Neural cell (in vitro differentiated cells): ENCODE measurements around the gene TEDC2. TPM values are rescaled to one million over a fixed set of nuclear protein-coding genes. Genes with fewer than 3 reads are reported as not detected.

Experiments
- H2AFZ ChIP-seq: fragments of 200-600, 300-800 bp; sonication (generic), shearing (Covaris generic); 2 replicates; pipeline ENCODE4 v1.6.0; 2014; ENCODE audit warnings: low read depth, mild to moderate bottlenecking, antibody characterized with exemption, low read length, moderate library complexity
- H3F3A ChIP-seq: fragments of 200-600 bp; shearing (Covaris generic); 2 replicates; pipeline ENCODE4 v1.6.1; 2016; ENCODE audit warnings: mild to moderate bottlenecking, moderate library complexity, mixed read lengths, antibody characterized with exemption, low read length; ENCODE audit not compliant: insufficient read depth, poor library complexity, severe bottlenecking
- H3K27ac ChIP-seq: fragments of 200-600, 300-800 bp; sonication (generic), shearing (Covaris generic); 2 replicates; pipeline ENCODE4 v1.5.1; 2014; ENCODE audit warnings: mild to moderate bottlenecking, low read length, moderate library complexity
- H3K27me3 ChIP-seq: fragments of 300-800, 200-600 bp; sonication (generic), shearing (Covaris generic); 2 replicates; pipeline ENCODE4 v1.6.0; 2014; ENCODE audit warnings: mild to moderate bottlenecking, low read depth, low read length, moderate library complexity; ENCODE audit not compliant: insufficient read depth
- H3K36me3 ChIP-seq: fragments of 300-800, 200-600 bp; sonication (generic), shearing (Covaris generic); 2 replicates; pipeline ENCODE4 v1.5.1; 2014; ENCODE audit warnings: mild to moderate bottlenecking, antibody characterized with exemption, low read length, moderate library complexity; ENCODE audit not compliant: insufficient read depth
- H3K4me2 ChIP-seq: fragments of 300-800, 200-600 bp; sonication (generic), shearing (Covaris generic); 2 replicates; pipeline ENCODE4 v1.6.0; 2014; ENCODE audit warnings: mild to moderate bottlenecking, low read length
- H3K4me3 ChIP-seq: fragments of 300-800, 200-600 bp; sonication (generic), shearing (Covaris generic); 2 replicates; pipeline ENCODE4 v1.5.1; 2014; ENCODE audit warnings: mild to moderate bottlenecking, low read length, moderate library complexity
- H3K79me2 ChIP-seq: fragments of 200-600 bp; shearing (Covaris generic); replicated peaks from 2 replicates; pipeline ENCODE4 v1.6.0; 2014; ENCODE audit warnings: mild to moderate bottlenecking, low read length, moderate library complexity; ENCODE audit not compliant: insufficient read depth
- H3K9ac ChIP-seq: fragments of 300-800, 200-600 bp; sonication (generic), shearing (Covaris generic); 2 replicates; pipeline ENCODE4 v1.6.1; 2016; ENCODE audit warnings: mild to moderate bottlenecking, low read length, mixed read lengths
- H3K9me2 ChIP-seq: fragments of 200-600 bp; shearing (Covaris generic); 2 replicates; pipeline ENCODE4 v1.6.1; 2016; ENCODE audit warnings: mild to moderate bottlenecking, low read length, mixed read lengths; ENCODE audit not compliant: insufficient read depth
- H3K9me3 ChIP-seq: fragments of 200-600, 300-800 bp; sonication (generic), shearing (Covaris generic); 2 replicates; pipeline ENCODE4 v1.6.1; 2016; ENCODE audit warnings: mild to moderate bottlenecking, mixed run types, low read length, moderate library complexity, mixed read lengths
- H4K20me1 ChIP-seq: fragments of 200-600 bp; shearing (Covaris generic); 2 replicates; pipeline ENCODE4 v1.6.1; 2016; ENCODE audit warnings: mild to moderate bottlenecking, mixed run types; ENCODE audit not compliant: insufficient read depth
- CTCF ChIP-seq: fragments of 450-650 bp; IDR thresholded peaks from 2 replicates; pipeline ENCODE4 v1.5.1; 2014; ENCODE audit warnings: antibody characterized with exemption, mild to moderate bottlenecking, moderate library complexity; ENCODE audit not compliant: poor library complexity, severe bottlenecking
- EP300 ChIP-seq: fragments of 450-650 bp; conservative IDR thresholded peaks from 2 replicates; pipeline ENCODE4 v1.6.1; 2014; ENCODE audit warnings: antibody characterized with exemption, mild to moderate bottlenecking, moderate library complexity; ENCODE audit not compliant: poor library complexity, severe bottlenecking
- EZH2 ChIP-seq: fragments of 200-600, 300-800 bp; shearing (Covaris generic), sonication (generic); IDR thresholded peaks from 2 replicates; pipeline ENCODE4 v1.6.1; 2014; ENCODE audit warnings: antibody characterized with exemption, low read length, borderline replicate concordance, mild to moderate bottlenecking; ENCODE audit not compliant: insufficient read depth, poor library complexity, severe bottlenecking
- MXI1 ChIP-seq: fragments of 450-650 bp; conservative IDR thresholded peaks from 2 replicates; pipeline ENCODE4 v1.6.1; 2014; ENCODE audit warnings: antibody characterized with exemption, mild to moderate bottlenecking; ENCODE audit not compliant: poor library complexity, severe bottlenecking
- POLR2AphosphoS5 ChIP-seq: IDR thresholded peaks from 2 replicates; pipeline ENCODE4 v1.6.1; 2012
- RAD21 ChIP-seq: fragments of 450-650 bp; conservative IDR thresholded peaks from 2 replicates; pipeline ENCODE4 v1.6.1; 2014; ENCODE audit warnings: antibody characterized with exemption, mild to moderate bottlenecking, moderate library complexity
- REST ChIP-seq: IDR thresholded peaks from 2 replicates; pipeline ENCODE4 v1.6.1; 2012; ENCODE audit warnings: borderline replicate concordance
- SMC3 ChIP-seq: fragments of 450-650 bp; conservative IDR thresholded peaks from 2 replicates; pipeline ENCODE4 v1.6.1; 2014; ENCODE audit warnings: antibody characterized with exemption, mild to moderate bottlenecking, moderate library complexity; ENCODE audit not compliant: poor library complexity
- TAF1 ChIP-seq: IDR thresholded peaks from 2 replicates; pipeline ENCODE4 v1.6.1; 2012; ENCODE audit warnings: low read depth
- polyA plus RNA-seq: library from polyadenylated mRNA; depleted of rRNA; stranded (reverse); fragments of >200 nt; gene quantifications from 2 replicates; pipeline ENCODE4 v1.2.3, GENCODE V29; 2014

The TEDC2 gene
- polyA plus RNA-seq, 1 donor from 2014 or later: 31.5 TPM

DNA sequence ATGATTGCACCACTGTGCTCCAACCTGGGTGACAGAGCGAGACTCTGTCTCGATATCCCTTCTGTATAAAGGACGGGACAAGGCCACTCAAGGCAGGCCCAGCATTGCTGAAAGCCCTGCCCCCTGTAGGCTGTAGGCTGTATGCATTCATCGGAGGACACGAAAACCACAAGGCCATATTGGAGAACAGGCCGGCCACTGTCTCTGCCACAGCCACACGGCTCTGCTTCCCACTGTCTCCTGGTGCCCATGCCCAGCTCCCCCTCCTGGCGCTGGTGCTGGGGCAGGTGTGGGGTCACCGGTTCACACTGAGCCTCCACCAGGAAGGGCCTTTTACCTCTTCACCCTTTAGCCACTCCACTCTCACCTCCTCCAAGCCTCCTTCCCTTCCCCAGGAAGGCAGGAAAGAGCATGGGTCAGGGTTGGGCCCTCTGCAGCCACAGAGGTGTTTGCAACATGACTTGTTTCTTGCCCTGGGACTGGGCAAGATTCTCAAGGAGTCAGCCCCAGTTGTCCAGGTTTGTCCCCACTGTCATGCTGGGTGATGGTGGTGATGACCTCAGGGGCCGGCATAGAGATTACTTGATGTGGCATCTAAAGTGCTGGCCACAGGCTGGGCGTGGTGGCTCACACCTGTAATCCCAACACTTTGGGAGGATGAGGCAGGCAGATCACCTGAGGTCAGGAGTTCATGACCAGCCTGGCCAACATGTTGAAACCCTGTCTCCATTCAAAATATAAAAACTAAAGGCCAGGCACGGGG is 5.9 kb downstream of the TEDC2 start (continued):
- TF ChIP-seq SMC3: no peak
- no peak for TF ChIP-seq EP300

DNA sequence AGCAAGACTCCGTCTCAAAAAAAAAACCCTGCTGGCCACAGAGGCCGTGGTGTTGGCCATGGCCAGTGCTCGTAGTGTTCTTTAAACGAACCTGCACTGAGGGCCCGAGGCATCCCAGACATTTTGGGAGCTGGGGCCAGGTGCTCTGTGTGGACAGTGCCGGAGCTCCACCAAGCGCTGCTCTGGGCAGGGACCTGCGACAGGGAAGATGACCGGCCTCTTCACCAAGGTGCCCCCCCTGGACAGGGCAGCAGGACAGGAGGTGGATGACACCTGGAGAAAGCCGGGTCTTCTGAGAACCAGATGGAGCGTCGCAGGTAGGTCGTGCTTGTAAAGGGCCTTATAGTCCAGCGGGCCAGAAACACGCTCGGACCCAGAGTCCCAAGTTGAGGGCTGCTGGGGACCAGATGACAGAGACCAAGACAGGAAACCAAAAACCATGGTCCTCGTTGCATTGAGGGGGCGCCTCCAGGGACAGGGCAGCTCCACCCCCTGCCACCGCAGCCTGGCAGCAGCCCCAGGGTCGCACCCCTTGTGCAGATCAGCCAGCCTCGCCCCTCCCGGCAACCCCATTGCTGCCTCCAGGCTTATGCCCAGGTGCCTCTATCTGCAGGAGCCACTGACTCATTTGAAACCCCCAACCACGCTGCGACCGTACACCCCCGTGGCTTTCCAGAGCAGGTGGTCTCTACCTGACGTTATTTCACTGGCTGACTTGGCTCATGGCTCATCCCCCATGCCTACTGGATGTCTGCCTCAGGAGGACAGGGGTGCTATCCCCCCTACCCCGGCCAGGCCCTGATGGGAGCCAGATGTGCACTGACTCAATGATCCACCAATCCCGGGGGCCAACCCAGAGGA is 7.0 kb downstream of the TEDC2 start:
- Histone ChIP-seq H4K20me1 (no peaks in the 10 kb centered on the region), H2AFZ (no peak overlapping the region), H3K4me2 (no peak overlapping the region), H3F3A (no peaks in the 10 kb centered on the region), H3K27me3 (peaks cover 6% of the 10 kb centered on the region), H3K9me3 (no peaks in the 10 kb centered on the region), H3K36me3 (no peaks in the 10 kb centered on the region), H3K9ac (no peak overlapping the region), H3K4me3 (no peak overlapping the region), H3K79me2 (no peaks in the 10 kb centered on the region), H3K9me2 (no peaks in the 10 kb centered on the region), H3K27ac (no peak overlapping the region)
- TF ChIP-seq REST (no peak), TAF1 (no peak)

DNA sequence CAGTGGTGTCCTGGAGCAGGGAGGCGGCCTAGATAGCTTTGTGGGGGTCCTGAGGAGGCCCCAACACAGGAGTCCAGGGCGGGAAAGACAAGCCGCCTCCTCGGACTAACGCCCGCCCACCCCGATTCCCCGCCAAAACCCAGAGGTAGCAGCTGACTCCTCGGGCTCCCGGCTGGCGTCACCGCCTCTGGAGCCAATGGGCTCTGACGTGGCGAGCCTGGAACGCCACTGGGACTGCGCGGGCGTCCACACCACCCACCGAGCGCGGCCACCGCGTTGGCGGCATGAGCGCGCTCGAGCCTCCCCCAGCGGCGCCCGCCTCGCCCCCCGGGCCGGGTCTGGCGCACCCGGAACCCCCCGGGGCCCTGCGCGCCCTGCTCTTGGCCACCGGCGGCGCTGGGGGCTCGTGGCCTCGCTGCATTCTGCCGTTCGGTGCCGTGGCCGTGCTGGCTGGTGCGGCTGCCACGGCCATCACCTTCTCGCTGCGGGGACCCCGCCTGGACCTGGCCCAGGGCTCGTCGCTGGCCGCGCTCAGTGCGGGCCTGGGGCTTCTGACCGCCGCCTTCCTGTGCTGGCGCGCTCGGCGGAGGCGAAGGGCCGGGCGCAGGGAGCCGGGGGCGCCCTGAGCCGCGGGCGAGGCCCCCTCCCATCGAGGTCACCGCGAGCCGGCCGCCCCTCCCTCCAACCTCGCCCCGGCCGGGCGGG is 7.8 kb downstream of the TEDC2 start:
- Histone ChIP-seq H3F3A (no peaks in the 10 kb centered on the region), H3K36me3 (no peaks in the 10 kb centered on the region), H2AFZ (no peak overlapping the region), H3K9ac (no peak overlapping the region), H3K27me3 (peaks cover 6% of the 10 kb centered on the region), H3K9me2 (no peaks in the 10 kb centered on the region), H3K27ac (no peak overlapping the region), H3K4me3 (no peak overlapping the region), H4K20me1 (no peaks in the 10 kb centered on the region), H3K9me3 (no peaks in the 10 kb centered on the region), H3K4me2 (no peak overlapping the region), H3K79me2 (no peaks in the 10 kb centered on the region)
- TF ChIP-seq RAD21 (no peak), EP300 (no peak), EZH2 (no peak), MXI1 (no peak), CTCF (no peak), POLR2AphosphoS5 (no peak)
